CD4-positive, alpha-beta T cell treated with Interleukin-2 at 100 ng/mL for 4 hours (primary cell): ENCODE results near the gene P2RY14.

Experiments used
- DNase-seq: peaks from one replicate; pipeline ENCODE4 v3.0.0-alpha.2; 2020; ENCODE audit warnings: low spot score

The P2RY14 gene

GRCh38 chr3:151214459-151214858 lies 63.9 kb downstream of the P2RY14 start:
- no peak for DNase-seq

- no peak for DNase-seq
Observed at GRCh38 chr3:151213881-151214280, 64.5 kb downstream of the P2RY14 start.

- no peak for DNase-seq
Observed at GRCh38 chr3:151213151-151213550, 65.2 kb downstream of the P2RY14 start.

- peak; percentile 46 for DNase-seq
Observed at GRCh38 chr3:151210676-151211381, 67.5 kb downstream of the P2RY14 start.

GRCh38 chr3:151209654-151210053 lies 68.7 kb downstream of the P2RY14 start:
- peak; percentile 71 for DNase-seq

- peak; percentile 76 for DNase-seq
Observed at GRCh38 chr3:151206201-151206600, 72.1 kb downstream of the P2RY14 start.

GRCh38 chr3:151205482-151205881 lies 72.9 kb downstream of the P2RY14 start:
- DNase-seq = no peak

GRCh38 chr3:151204530-151205402 lies 73.6 kb downstream of the P2RY14 start:
- DNase-seq = peak; percentile 73

- peak; percentile 86 for DNase-seq
Observed at GRCh38 chr3:151203051-151203420, 75.3 kb downstream of the P2RY14 start, which contains the start of gene GPR171. GPR171 (minus strand) TSS chr3:151203216; CDS start chr3:151199386, 3,830 bp downstream.

GRCh38 chr3:151201051-151201730 lies 77.2 kb downstream of the P2RY14 start:
- DNase-seq = peak; percentile 48

- peak; percentile 36 for DNase-seq
Observed at GRCh38 chr3:151200586-151200985, 77.8 kb downstream of the P2RY14 start.

- peak; percentile 57 for DNase-seq
Observed at GRCh38 chr3:151199554-151200438, 78.5 kb downstream of the P2RY14 start.

- no peak for DNase-seq
Observed at GRCh38 chr3:151198849-151199248, 79.5 kb downstream of the P2RY14 start.

- DNase-seq = no peak
Observed at GRCh38 chr3:151197981-151198767, 80.2 kb downstream of the P2RY14 start.

- DNase-seq = no peak
Observed at GRCh38 chr3:151197228-151197627, 81.1 kb downstream of the P2RY14 start.

GRCh38 chr3:151196434-151196833 lies 81.9 kb downstream of the P2RY14 start:
- no peak for DNase-seq

- DNase-seq = no peak
Observed at GRCh38 chr3:151195826-151196225, 82.5 kb downstream of the P2RY14 start.

- DNase-seq = no peak
Observed at GRCh38 chr3:151192545-151192944, 85.8 kb downstream of the P2RY14 start.

GRCh38 chr3:151191095-151191494 lies 87.2 kb downstream of the P2RY14 start:
- DNase-seq = no peak

- peak; percentile 35 for DNase-seq
Observed at GRCh38 chr3:151183265-151183671, 95.1 kb downstream of the P2RY14 start.
